ENCODE data around the gene ABLIM3. TPM values are rescaled to one million over a fixed set of nuclear protein-coding genes. Genes with fewer than 3 reads are reported as not detected.

ABLIM3 gene
- total RNA-seq, 1 experiment from 2014 or later = 111 TPM

DNA sequence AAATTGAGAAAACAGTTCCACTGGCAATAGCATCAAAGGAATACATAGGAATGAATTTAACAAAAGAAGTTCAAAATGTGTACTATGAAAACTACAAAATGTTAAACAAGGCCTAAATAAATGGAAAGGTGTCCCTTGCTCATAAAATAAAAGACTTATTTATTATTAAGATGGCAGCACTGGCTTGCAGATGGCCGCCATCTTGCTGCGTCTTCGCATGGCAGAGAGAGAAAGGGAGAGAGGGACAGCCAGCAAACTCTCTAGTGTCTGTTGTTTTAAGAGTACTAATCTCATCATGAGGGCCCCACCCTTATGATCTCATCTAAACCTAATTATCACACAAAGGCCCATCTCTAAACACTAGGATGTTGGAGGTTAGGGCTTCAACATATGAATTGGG, 47.1 kb downstream of the ABLIM3 start:
- ChIA-PET CTCF (no interaction called here), POLR2A (ENCODE audit: unreplicated experiment) (no interaction called here)
- peaks cover 29% of the 10 kb centered on the region for H3K4me1 ChIP-seq (replicated peaks; ENCODE audit: insufficient read depth)
- no peak for DNase-seq
- intact Hi-C loops (cut with micrococcal nuclease; ENCODE audit: unreplicated experiment) = no loop called here
- no peaks in the 10 kb centered on the region for H4K20me1 ChIP-seq (ENCODE audit: insufficient read depth)
- peaks cover 7% of the 10 kb centered on the region; the same call in 1 of the 2 replicates for H3K9me2 ChIP-seq (ENCODE audit: insufficient read depth)
- peaks cover 13% of the 10 kb centered on the region; the same call in 1 of the 2 replicates for H3K9me3 ChIP-seq (ENCODE audit: insufficient read depth, low read depth)
- H2AFZ ChIP-seq = no peak overlapping the region
- no TSS peak for BruUV-seq (replicated peaks)
- H3K4me2 ChIP-seq = 0 out of 2 replicates have a peak overlapping the region, but pooled peaks have one; percentile 64
- H3K36me3 ChIP-seq (ENCODE audit: low read depth) = peaks cover 52% of the 10 kb centered on the region
- H3K27me3 ChIP-seq (ENCODE audit: insufficient read depth, low read depth) = no peaks in the 10 kb centered on the region
- peak overlapping the region; percentile 60; the same call in 1 of the 2 replicates for H3K27ac ChIP-seq
- H3K79me2 ChIP-seq (ENCODE audit: low read depth) = peaks cover 10% of the 10 kb centered on the region
- TF ChIP-seq, protein P1, sequence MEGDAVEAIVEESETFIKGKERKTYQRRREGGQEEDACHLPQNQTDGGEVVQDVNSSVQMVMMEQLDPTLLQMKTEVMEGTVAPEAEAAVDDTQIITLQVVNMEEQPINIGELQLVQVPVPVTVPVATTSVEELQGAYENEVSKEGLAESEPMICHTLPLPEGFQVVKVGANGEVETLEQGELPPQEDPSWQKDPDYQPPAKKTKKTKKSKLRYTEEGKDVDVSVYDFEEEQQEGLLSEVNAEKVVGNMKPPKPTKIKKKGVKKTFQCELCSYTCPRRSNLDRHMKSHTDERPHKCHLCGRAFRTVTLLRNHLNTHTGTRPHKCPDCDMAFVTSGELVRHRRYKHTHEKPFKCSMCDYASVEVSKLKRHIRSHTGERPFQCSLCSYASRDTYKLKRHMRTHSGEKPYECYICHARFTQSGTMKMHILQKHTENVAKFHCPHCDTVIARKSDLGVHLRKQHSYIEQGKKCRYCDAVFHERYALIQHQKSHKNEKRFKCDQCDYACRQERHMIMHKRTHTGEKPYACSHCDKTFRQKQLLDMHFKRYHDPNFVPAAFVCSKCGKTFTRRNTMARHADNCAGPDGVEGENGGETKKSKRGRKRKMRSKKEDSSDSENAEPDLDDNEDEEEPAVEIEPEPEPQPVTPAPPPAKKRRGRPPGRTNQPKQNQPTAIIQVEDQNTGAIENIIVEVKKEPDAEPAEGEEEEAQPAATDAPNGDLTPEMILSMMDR (conservative IDR thresholded peaks at IDR 0.05) = no peak
- no peak for TF ChIP-seq EZH2 (IDR thresholded peaks at IDR 0.05; ENCODE audit: low read depth)
- H3F3A ChIP-seq (ENCODE audit: insufficient read depth, low read depth) = peaks cover 44% of the 10 kb centered on the region
- H3K4me3 ChIP-seq = 0 out of 2 replicates have a peak overlapping the region, but pooled peaks have one; percentile 1

GRCh38 chr5:149195337-149195887, 54.1 kb downstream of the ABLIM3 start:
- Histone ChIP-seq H3K9me2 (ENCODE audit: insufficient read depth) (no peaks in the 10 kb centered on the region), H3K79me2 (ENCODE audit: low read depth) (peaks cover 5% of the 10 kb centered on the region), H3K4me2 (no peak overlapping the region), H3K4me1 (replicated peaks; ENCODE audit: insufficient read depth) (0 out of 2 replicates have a peak, but pooled peaks cover 4% of the 10 kb centered on the region), H3K9me3 (ENCODE audit: insufficient read depth, low read depth) (0 out of 2 replicates have a peak, but pooled peaks cover 3% of the 10 kb centered on the region), H4K20me1 (ENCODE audit: insufficient read depth) (no peaks in the 10 kb centered on the region), H3K36me3 (ENCODE audit: low read depth) (peaks cover 35% of the 10 kb centered on the region), H3K4me3 (no peak overlapping the region), H3F3A (ENCODE audit: insufficient read depth, low read depth) (peaks cover 13% of the 10 kb centered on the region), H3K27me3 (ENCODE audit: insufficient read depth, low read depth) (no peaks in the 10 kb centered on the region), H2AFZ (no peak overlapping the region), H3K27ac (no peak overlapping the region)
- DNase-seq = no peak
- TF ChIP-seq, protein P1 (conservative IDR thresholded peaks at IDR 0.05) = no peak
- TF ChIP-seq EZH2 (IDR thresholded peaks at IDR 0.05; ENCODE audit: low read depth) = no peak
- ChIA-PET POLR2A (ENCODE audit: unreplicated experiment) (no interaction called here), CTCF (no interaction called here)
- intact Hi-C loops (cut with micrococcal nuclease; ENCODE audit: unreplicated experiment) = no loop called here
- no TSS peak for BruUV-seq (replicated peaks)

DNA sequence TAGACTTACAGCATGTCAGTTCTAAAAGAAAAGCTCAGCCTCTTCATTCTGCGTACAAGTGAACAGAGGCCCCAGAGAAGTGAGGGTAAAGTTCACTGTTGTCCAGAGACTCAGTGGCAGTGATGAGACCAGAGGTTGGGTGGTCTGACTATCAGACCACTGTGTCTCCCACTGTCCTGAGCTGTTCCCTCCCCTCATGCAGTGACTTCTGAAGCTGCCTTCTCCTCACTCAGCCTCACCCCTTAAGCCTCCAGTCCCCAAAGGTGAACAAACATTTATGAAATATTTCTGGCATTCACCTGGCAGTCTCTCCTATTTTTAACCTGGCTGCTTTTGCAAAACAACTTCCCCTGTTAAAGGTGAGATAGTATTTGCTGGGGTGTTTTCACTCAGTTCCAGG, 54.7 kb downstream of the ABLIM3 start:
- intact Hi-C loops (cut with micrococcal nuclease; ENCODE audit: unreplicated experiment) = no loop called here
- BruUV-seq (replicated peaks) = no TSS peak

More for the DNA sequence above, 54.7 kb downstream of the ABLIM3 start:
- Histone ChIP-seq H3F3A (ENCODE audit: insufficient read depth, low read depth) (peaks cover 13% of the 10 kb centered on the region), H3K36me3 (ENCODE audit: low read depth) (peaks cover 39% of the 10 kb centered on the region), H2AFZ (no peak overlapping the region), H3K4me2 (no peak overlapping the region), H3K9me3 (ENCODE audit: insufficient read depth, low read depth) (0 out of 2 replicates have a peak, but pooled peaks cover 3% of the 10 kb centered on the region), H3K4me3 (no peak overlapping the region), H3K9me2 (ENCODE audit: insufficient read depth) (no peaks in the 10 kb centered on the region), H4K20me1 (ENCODE audit: insufficient read depth) (no peaks in the 10 kb centered on the region), H3K27ac (0 out of 2 replicates have a peak overlapping the region, but pooled peaks have one; percentile 34), H3K27me3 (ENCODE audit: insufficient read depth, low read depth) (no peaks in the 10 kb centered on the region), H3K79me2 (ENCODE audit: low read depth) (peaks cover 5% of the 10 kb centered on the region; the same call in 1 of the 2 replicates), H3K4me1 (replicated peaks; ENCODE audit: insufficient read depth) (0 out of 2 replicates have a peak, but pooled peaks cover 4% of the 10 kb centered on the region)
- no peak for DNase-seq
- POLR2A ChIA-PET (ENCODE audit: unreplicated experiment) = no interaction called here
- CTCF ChIA-PET = no interaction called here
- TF ChIP-seq, protein P1 (conservative IDR thresholded peaks at IDR 0.05) = no peak
- TF ChIP-seq EZH2 (IDR thresholded peaks at IDR 0.05; ENCODE audit: low read depth) = no peak
